Adipose tissue (tissue), 3 donors: ENCODE results near the gene ATCAY. TPM values are rescaled to one million over a fixed set of nuclear protein-coding genes. Genes with fewer than 3 reads are reported as not detected.

ENCODE experiments used
- H3K27ac ChIP-seq: one replicate; pipeline ENCODE4 v1.5.1; 2013; ENCODE audit warnings: low read depth, low read length
- WGBS, 3 donors: extraction: QIAGEN DNeasy Blood & Tissue Kit; methylation state at CpG; one replicate each; pipeline ENCODE4 v1.1.7; 2013; 5-methylcytosine and 5-hydroxymethylcytosine counted together
- polyA plus RNA-seq, 3 donors: library from polyadenylated mRNA; stranded (reverse); fragments of 200-250 nt; gene quantifications; one replicate each; pipeline ENCODE4 v1.2.3, GENCODE V29; 2013
- donor health status: healthy with polysubstance abuse.
- donor health status: Bipolar disorder and iron deficiency.
- donor health status: healthy.

Gene ATCAY
- under 1 TPM in 1 of 3 donors, not detected in 2; 0.10 TPM for polyA plus RNA-seq

GRCh38 chr19:3880471-3881271 is at the start of gene ATCAY:
TSS of gene ATCAY (plus strand) at chr19:3880685. CDS start at chr19:3885768, 5,083 bp downstream.
- WGBS, 3 donors: 1 to 3% (median 3%) methylated on average over 48 to 49 of the region's 49 CpGs
- no peak within 1 kb of the TSS for H3K27ac ChIP-seq

GRCh38 chr19:3831601-3832000 is 48.9 kb upstream of the ATCAY start:
- WGBS, 3 donors: 62 to 75% (median 72%) methylated on average over 17 to 19 of the region's 19 CpGs
- no peak overlapping the region for H3K27ac ChIP-seq

- 81 to 87% (median 87%) methylated on average over 6 of the region's 6 CpGs for WGBS, 3 donors
- H3K27ac ChIP-seq: no peak overlapping the region
Observed at GRCh38 chr19:3832001-3832400, 48.5 kb upstream of the ATCAY start.

GRCh38 chr19:3833578-3834348 is 46.7 kb upstream of the ATCAY start:
- 66 to 68% (median 66%) methylated on average over 34 of the region's 34 CpGs for WGBS, 3 donors
- no peak overlapping the region for H3K27ac ChIP-seq

GRCh38 chr19:3834349-3835054 is 46.0 kb upstream of the ATCAY start:
- H3K27ac ChIP-seq: no peak overlapping the region
- 80 to 89% (median 89%) methylated on average over 31 to 35 of the region's 35 CpGs for WGBS, 3 donors

- H3K27ac ChIP-seq: no peak overlapping the region
- WGBS, 3 donors: 81 to 92% (median 86%) methylated on average over 9 of the region's 9 CpGs
Observed at GRCh38 chr19:3835055-3835435, 45.4 kb upstream of the ATCAY start.

- WGBS, 3 donors: 94 to 95% (median 94%) methylated on average over 6 of the region's 6 CpGs
Observed at GRCh38 chr19:3836887-3837286, 43.6 kb upstream of the ATCAY start.

GRCh38 chr19:3837332-3837731 is 43.2 kb upstream of the ATCAY start:
- 92 to 98% (median 98%) methylated on average over 17 of the region's 17 CpGs for WGBS, 3 donors
- no peak overlapping the region for H3K27ac ChIP-seq

More at GRCh38 chr19:3836887-3837286, 43.6 kb upstream of the ATCAY start:
- H3K27ac ChIP-seq: no peak overlapping the region

GRCh38 chr19:3837922-3838321 is 42.6 kb upstream of the ATCAY start:
- 96 to 97% (median 97%) methylated on average over 19 of the region's 19 CpGs for WGBS, 3 donors
- H3K27ac ChIP-seq: no peak overlapping the region

- WGBS, 3 donors: 75 to 83% (median 82%) methylated on average over 13 of the region's 13 CpGs
- H3K27ac ChIP-seq: no peak overlapping the region
Observed at GRCh38 chr19:3838661-3839060, 41.8 kb upstream of the ATCAY start.

- WGBS, 3 donors: 60 to 76% (median 72%) methylated on average over 13 of the region's 13 CpGs
- H3K27ac ChIP-seq: no peak overlapping the region
Observed at GRCh38 chr19:3839941-3840340, 40.5 kb upstream of the ATCAY start.

GRCh38 chr19:3840804-3841203 is 39.7 kb upstream of the ATCAY start:
- H3K27ac ChIP-seq: no peak overlapping the region
- 87 to 90% (median 87%) methylated on average over 10 of the region's 10 CpGs for WGBS, 3 donors

- no peak overlapping the region for H3K27ac ChIP-seq
- WGBS, 3 donors: 83 to 88% (median 85%) methylated on average over 11 of the region's 11 CpGs
Observed at GRCh38 chr19:3842948-3843347, 37.5 kb upstream of the ATCAY start.

GRCh38 chr19:3844596-3844995 is 35.9 kb upstream of the ATCAY start:
- 52 to 75% (median 66%) methylated on average over 5 of the region's 5 CpGs for WGBS, 3 donors
- no peak overlapping the region for H3K27ac ChIP-seq

GRCh38 chr19:3849092-3849491 is 31.4 kb upstream of the ATCAY start:
- 35 to 60% (median 49%) methylated on average over 5 of the region's 5 CpGs for WGBS, 3 donors
- no peak overlapping the region for H3K27ac ChIP-seq

GRCh38 chr19:3849787-3850186 is 30.7 kb upstream of the ATCAY start:
- 75 to 80% (median 76%) methylated on average over 12 of the region's 12 CpGs for WGBS, 3 donors
- H3K27ac ChIP-seq: no peak overlapping the region

- whole genome bisulfite sequencing, 3 donors: 80 to 90% (median 84%) methylated on average over 6 of the region's 6 CpGs
- H3K27ac ChIP-seq: no peak overlapping the region
Observed at GRCh38 chr19:3850320-3850972, 30.0 kb upstream of the ATCAY start.
